HG03064 (cell line): ENCODE measurements around the gene DPYD.

Experiments used
- ATAC-seq: cut with Tn5 transposase; IDR thresholded peaks from one replicate; pipeline ENCODE4 v1.9.1; 2021; ENCODE audit warnings: low read depth; ENCODE audit not compliant: unreplicated experiment

DPYD gene

DNA sequence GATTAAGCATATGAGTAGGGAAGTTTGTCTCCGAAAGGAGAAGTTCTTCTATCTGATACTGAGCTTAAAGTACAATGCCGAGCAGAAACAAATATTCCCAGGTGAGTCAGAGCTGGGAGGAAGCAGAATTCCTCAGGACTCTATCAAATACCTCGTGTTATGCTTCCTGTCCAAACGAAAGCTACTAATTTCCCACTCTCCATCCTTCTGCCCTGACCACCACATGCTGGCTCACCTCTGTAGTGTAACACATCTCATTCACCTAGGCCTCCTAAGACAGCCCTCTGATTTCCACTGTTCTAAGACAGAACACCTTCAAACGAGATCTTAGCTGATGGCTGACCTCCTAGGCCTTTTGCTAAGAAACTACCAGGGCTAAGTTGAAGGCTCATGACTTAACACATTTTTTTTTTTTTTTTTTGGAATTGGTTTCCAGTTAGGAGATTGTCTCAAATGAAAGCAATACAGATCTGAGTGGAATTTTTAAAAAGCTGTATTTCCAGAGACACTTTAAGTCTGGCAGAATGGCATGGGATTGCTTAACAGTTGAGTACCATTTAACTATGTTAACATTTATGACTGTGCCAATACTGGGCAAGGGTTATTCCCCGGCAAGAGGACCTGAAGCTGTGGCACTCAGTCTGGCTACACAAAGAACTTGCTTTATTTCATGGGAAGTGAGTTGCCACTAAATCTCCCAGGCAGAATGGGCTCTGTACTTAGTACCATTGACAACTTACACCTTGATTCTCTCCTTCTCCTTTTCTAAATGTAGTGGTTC is 583.4 kb downstream of the DPYD start:
- no peak for ATAC-seq

- no peak for ATAC-seq
Measured at GRCh38 chr1:97334454-97334853, 586.4 kb downstream of the DPYD start.

DNA sequence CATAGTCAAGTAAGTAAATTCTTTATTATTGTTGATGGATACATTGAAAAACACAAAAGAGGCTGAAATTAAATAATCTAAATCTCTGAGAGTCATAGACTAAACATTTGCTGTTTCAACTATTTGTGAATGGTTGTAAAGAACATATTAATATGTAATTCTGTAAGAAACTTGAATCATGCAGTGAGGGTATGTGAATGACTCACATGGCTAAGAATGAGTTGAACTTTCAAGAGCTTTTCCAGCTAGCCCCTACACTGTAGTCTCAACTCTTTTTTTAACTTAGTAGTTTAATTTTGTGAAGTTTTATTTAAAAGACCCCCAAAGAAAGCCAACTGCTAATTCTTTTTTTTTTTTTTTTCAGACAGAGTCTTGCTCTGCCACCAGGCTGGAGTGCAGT is 588.1 kb downstream of the DPYD start:
- ATAC-seq: no peak

DNA sequence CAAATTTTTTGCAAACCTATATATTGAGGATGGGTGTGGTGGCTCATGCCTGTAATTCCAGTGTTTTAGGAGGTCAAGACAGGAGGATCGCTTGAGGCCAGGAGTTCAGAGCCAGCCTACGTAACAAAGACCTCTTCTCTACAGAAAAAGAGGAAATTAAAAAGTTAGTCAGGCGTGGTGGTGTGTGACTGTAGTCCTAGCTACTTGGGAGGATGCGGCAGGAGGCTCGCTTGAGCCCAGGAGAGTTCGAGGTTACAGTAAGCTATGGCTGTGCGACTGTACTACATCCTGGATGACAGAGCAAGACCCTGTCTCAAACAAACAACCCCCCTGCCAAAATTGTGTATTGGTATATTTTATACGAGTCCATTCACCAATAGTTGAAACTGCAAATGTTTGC is 589.7 kb downstream of the DPYD start:
- ATAC-seq: no peak

GRCh38 chr1:97314685-97315084 is 606.1 kb downstream of the DPYD start:
- no peak for ATAC-seq

DNA sequence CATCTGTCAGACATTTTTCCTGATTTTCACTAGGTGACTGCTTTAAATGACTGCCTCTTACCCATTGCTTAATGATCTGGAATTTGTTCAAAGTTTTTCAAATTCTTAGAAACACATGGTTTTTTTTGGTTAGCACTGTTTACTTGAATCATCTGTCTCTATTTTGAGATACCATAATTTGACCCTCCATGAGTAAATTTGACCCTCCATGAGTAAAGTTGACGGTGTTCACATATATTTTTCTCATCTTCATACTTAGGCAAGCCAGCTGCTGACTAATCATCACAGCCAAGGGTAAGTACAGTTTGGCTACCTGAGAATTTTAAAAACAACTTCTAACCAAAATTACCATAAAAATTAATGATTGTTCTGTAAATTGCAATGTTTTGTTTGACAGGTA is 612.7 kb downstream of the DPYD start:
- ATAC-seq: no peak

DNA sequence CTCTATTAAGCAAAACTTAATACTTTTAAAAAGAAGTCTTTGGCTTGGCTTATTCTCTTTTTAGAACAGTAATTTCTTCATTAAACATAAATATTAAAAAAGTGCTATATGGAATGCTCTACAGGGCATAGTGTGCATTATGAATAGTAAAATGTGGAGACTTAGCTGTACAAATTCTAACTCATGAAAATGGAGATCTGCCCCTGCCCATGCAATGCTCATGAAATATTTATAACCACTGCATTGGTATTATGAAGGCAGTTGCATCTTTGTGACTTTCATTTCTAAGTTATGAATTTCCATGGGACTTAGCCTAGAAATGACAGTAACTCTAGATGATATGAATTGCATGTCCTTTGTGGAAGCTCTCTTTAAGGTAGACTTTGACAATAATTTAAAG is 613.3 kb downstream of the DPYD start:
- ATAC-seq: no peak

- no peak for ATAC-seq
Measured at GRCh38 chr1:97307151-97307550, 613.7 kb downstream of the DPYD start.

- no peak for ATAC-seq
Measured at GRCh38 chr1:97306504-97306903, 614.3 kb downstream of the DPYD start.

GRCh38 chr1:97304366-97304765 is 616.5 kb downstream of the DPYD start:
- no peak for ATAC-seq

DNA sequence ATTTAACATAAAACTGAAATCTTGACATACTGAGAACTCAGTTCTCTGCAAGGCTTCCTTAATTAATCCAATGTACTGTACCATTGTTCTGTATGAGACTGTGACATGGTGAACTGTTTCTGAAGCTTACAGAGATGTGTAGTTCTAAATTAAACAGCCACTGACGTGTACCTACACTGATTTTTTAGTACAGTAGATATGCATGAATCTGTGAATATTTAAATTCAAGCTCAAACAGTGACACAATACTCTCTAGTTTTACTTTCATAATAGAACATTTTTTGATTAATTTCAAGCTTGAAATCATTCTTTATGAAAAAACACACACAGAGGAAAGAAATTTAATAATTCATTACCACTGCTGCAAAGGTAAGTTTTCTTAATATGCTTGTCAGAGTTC is 621.9 kb downstream of the DPYD start:
- no peak for ATAC-seq

GRCh38 chr1:97297611-97298010 is 623.2 kb downstream of the DPYD start:
- ATAC-seq: no peak

DNA sequence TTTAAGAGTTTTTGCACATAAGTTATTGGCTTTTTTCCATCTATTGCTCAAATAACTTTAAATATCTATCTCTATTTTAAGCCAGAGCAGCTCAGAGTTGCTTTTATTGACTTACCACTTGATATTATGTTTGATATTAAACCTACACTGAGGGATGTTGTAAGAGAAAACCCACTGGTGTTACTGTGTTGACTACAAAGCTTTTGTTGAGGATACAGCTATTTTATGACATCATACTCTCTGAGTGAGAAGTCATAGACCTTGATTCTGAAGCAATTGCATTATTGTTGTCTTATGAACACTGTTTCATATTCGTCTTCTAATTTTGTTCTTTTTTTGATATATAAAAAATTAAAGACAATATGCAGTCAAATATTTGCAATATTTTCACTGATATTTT is 638.9 kb downstream of the DPYD start:
- ATAC-seq: no peak

GRCh38 chr1:97277891-97278654 is 642.8 kb downstream of the DPYD start:
- ATAC-seq: no peak

DNA sequence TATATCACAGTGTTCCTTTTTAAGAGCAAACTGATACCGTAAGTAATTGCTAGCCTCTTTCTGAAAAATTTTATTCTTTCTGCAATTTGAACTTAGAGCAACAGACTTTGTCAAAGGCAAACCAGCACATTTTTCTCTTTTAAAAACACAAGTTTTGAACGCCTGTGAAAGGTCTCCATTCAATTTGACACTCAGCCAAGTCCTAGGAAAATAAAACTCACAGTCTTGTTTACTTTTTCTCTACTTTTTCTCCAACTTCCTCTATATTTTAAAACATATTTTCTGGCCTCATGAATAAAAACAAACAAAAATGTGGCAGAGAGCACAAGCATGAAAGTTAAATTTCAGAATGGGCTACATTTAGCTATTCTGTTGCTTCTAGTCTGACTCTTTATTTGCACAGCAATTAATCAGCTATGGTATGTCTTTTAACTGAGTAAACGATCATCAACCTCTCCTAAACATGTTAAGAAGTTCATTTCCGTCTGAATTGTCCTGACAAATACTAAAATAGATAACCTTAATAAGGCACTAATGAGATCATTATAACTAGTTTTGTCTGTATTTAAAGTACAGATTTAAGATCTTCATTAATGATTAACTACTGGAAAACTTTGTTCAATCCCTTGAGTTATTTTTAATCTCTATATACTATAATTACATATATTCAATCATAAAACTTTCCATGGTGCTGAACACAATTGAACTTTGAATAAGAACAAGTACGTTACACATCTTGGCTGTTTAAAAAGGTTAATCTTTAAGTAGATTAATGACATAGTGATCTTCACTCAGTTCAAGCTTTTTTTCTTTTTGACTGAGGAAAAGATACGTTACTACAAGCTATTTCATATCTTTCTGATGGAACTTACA is 648.7 kb downstream of the DPYD start:
- ATAC-seq: no peak

DNA sequence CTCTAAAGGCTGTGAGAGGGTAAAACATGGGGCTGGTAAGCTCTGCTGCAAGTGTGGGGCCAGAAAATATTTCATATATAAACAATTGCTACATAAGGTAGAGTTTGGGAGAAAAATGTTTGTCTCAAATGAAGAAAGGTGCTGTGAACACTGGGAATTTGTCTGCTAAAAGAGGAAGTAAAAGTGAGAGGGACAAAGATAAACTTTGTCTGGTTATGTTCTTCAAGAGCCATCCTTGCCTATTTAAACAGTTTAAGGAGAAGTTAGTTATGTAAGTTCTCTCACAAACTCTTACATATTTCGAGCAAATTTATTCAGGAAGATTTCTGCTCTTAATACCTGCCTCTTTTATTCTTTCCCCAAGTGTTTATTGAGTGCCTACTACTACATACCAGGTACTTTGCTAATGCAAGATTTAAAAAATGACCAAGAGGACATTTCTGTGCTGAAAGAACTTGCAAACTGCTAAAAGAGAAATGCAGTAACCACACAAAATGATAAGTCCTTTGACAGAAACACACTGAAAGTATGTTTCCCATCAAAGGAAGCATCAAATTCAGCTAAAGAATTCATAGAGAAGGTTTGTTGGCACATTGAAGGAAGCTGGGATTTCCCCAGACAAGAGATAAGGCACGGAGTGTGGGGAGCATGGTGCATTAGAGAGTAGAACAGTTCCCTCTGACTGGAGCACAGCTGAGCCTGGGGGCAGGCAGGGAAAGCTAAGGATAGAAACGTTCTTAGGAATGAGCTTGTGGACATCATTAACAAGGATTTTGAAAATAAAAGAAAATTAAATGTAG is 650.1 kb downstream of the DPYD start:
- ATAC-seq: no peak

GRCh38 chr1:97265630-97266029 is 655.2 kb downstream of the DPYD start:
- no peak for ATAC-seq

DNA sequence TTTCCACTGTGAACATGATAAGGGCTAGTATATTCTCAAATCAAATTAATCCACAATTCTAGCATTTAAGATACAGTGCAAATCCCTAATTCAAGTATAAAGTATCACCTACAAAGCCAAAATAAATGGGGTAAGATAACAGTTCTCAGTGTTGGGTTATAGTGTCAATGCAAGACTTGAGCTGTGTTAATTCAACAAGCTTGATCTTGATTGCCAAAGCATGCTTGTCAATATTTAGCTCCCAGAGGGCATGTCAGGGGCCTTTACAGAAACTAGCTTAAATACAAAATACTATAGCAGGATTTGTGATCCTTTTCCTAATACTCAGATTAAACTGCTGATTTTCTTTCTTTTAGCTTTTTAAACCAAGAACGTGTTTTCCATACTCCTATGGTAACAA is 658.0 kb downstream of the DPYD start:
- ATAC-seq: no peak

GRCh38 chr1:97258597-97258996 is 662.2 kb downstream of the DPYD start:
- ATAC-seq: no peak

DNA sequence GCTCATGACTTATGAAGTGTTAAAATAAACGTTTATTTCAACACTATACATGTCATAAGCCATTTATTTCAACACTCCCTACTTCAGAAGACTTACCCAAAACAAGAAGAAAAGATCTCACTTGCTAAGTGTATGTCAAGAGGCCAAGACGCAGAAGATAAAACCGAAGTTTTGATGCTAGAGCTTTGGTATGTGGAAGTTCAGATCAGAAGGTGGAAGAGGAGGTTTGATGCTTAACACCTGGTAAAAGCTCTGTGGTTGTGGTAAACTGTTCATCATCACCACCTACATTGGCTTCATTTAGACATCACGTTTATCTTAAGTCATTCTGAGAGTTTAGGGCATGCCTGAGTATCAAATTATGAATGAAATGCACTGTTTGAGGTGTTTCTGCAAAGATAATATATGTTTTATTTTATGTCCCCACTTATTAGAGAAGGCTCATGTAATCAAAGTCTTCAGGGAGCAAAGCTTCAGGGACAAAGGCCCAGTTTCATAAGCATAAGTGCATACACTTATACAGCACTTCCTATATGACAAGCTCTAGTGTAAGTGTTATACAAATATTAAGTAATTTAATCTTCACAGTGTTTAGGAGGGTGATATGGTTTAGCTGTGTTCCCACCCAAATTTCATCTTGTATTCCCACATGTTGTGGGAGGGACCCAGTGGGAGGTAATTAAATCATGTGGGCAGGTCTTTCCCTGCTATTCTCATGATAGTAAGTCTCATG is 665.9 kb downstream of the DPYD start:
- ATAC-seq: no peak
